Stromal cell of bone marrow (primary cell): Measurements from ENCODE around the gene SPATA1.
"Not testable (repeated sequence)": the region's sequence is repeated elsewhere in the genome, so short reads cannot be mapped to it uniquely, and the experiment has no call there.

Source experiments
- DNase-seq: peaks from one replicate; pipeline ENCODE4 v3.0.0-alpha.2; 2012; ENCODE audit warnings: low read depth

The SPATA1 gene

DNA sequence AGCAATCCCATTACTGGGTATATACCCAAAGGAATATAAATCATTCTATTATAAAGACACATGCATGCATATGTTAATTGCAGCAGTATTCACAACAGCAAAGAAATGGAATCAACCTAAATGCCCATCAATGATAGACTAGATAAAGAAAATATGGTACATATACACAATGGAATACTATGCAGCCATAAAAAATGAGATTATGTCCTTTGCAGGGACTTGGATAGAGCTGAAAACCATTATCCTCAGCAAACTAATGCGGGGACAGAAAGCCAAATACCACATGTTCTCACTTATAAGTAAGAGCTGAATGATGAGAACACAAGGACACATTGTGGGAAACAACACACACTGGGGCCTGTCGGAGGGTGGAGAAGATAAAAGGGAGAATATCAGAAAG, 88.8 kb downstream of the SPATA1 start:
- DNase-seq, result not testable (repeated sequence)

DNA sequence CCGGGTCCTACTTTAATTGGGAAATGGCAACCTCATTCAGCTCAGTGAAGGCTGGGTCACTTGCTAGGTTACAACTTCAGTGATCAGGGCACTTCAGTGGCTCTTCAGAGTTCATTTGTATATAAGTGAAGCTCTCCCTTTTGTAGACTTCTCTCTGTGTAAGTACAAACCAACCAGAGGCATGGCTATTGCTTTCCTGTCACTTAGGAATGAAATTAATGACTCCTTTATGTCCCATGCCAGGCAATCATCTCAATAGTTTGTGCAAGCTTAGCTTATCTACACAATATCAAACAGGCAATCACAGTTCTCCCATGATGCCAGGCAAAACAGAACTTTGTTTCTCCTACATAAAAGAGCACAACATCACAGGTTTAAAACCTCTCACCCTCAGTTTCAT, 90.8 kb downstream of the SPATA1 start:
- DNase-seq, result no peak

DNA sequence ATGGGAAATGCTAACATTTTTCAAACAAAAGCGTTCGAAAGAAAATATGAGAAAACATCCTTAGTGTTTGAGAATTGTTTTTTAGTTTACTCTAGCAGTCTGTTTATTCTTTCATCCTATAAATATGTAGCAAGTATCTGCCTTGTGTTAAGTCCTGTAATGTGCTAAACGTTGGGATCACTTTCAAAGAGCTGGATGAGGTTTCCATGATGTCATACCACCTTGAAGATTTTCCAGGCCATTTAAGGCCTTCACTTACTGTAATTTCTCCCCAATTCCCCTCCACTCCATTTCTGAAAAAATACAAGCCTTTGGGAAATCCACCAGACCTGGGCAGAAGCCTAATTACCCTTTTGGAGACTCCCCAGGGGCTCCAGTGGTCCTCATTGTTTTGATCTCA, 92.2 kb downstream of the SPATA1 start:
- peak; percentile 56 for DNase-seq

DNA sequence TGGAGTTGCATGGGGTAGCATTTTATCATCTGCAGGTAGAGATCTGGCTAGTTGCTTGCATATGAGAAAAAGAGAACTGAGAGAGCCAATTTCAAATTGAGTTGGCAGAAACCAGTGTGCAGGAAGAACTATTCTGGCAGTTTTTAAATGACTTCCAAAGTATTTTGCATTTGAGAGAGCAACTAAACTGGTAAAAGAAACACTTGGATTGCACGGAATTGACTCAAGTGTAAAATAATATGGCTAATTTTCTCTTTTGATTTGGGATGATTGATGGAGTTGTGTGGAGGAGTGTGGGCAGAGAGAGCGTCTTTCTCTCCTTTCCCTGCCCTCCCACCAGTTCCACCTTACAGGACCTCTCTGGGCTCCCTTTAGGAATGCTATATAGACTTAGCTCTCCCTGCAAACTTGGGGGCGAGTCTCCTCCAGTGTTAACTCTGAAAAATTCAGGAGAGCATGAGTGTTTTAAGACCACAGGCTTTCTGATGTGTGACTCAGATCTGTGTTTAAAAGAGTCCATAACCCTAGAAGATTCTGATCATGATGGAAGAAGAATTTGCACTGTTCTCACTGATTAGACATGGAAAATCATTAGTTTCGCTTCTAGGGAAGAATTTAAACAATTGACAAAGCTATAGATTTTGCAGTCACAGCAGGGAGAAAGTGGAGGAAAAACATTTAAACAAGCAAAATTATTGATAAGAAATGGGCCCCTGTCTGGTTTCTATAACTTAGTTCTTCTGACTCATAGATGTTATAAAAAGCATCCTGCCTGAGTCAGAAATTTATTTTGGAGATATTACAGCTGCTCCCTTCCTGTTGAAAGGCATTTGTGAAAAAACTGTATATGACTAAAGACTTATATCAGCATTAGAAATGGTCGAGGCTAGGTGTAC, 92.9 kb downstream of the SPATA1 start:
- DNase-seq, result peak; percentile 82

DNA sequence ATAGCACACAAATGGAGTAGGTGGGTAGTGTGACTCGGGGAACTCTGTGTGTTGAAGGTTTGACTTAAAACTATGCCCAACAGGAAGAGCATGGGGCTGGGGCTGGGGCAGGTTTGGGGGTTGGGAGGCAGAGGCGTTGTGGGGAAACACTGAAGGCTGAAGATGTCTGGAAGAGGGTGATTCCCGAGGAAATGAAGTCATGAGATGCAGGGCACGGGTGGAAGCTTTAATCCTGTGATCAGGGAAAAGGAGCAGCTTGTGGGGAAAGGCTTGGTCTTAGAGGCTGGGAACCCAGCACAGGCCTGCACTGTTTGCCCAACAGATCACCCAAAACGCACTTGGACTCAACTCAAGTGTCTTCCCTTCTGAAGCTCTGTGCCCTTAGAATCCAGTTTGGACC, 94.6 kb downstream of the SPATA1 start:
- no peak for DNase-seq

DNA sequence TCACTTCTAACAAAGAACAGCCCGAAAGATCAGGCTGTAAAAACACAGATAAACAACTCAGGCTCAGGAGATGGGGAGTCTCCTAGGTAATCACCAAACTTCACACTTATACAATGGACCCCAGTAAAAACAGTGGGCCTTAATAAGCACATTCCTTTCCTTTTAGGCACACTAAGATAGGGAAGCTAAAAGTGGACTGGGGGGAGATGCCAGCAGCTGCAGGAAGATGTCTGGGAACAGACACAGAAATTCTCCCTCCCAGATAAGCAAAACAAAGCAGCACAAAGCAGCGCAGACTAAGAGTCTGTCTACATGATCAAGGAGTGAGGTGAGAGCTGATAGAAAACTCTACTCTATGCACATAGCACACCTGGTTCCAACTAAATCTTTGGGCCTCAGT, 97.0 kb downstream of the SPATA1 start:
- no peak for DNase-seq

DNA sequence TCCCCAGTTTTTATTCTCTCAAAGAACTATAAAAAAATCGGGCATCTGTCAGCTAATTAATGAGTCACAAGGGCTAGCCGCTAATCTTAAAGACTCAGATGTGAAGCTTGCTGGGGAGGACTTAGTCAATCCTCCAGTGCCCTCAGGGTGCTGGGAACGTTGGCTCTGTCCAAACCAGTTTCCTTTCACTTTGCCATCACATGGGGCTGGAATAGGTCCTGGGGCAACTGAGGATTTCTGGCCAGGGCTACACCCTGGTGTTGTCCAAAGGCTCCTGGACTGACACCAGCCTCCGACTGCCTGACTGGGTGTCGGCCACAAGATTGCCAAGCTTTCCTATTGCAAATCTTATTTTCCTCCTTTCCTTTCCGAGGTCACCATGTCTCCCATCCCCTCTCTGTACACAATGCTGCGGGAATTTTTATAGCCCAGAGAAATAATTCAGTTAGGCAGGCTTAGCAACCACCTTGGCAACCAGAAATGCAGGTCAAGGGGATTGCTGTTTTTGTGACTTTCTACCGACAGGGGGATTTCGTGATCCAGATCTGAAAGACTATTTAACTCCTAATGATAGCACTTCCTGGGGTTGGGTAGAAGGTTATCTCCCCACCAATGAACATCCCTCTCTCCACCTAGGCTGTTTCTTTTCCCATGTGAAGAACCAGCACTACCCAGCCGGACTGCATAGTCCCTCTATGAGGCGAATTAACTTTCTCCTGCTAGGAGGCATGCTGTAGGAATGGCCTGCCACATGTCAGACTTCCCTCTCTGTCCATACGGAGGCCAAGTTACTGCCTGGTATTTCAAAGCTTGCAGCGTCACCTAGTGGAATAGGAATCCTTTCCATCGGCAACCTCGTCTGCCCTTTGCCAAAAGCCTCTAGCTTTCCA, 98.0 kb downstream of the SPATA1 start:
- DNase-seq, result peak; percentile 96

DNA sequence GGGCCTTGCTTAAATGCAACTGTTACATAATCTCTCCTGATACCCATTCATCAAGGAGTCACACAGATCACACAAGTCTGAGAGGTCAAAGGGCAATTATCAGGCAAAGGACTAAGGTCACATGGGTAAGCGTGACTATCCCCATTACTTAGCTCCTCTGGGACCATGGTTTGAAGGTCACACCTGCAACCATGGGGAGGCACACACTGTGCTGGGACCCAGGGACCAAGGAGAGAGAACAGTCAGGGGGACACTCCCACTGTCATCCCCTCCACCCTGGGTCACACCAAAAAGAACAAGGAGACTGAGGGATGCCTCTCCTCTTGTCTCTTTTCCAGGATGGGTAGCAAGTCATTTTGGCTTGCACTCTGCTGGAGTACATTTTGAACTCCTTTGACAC, 99.0 kb downstream of the SPATA1 start:
- DNase-seq, result no peak

DNA sequence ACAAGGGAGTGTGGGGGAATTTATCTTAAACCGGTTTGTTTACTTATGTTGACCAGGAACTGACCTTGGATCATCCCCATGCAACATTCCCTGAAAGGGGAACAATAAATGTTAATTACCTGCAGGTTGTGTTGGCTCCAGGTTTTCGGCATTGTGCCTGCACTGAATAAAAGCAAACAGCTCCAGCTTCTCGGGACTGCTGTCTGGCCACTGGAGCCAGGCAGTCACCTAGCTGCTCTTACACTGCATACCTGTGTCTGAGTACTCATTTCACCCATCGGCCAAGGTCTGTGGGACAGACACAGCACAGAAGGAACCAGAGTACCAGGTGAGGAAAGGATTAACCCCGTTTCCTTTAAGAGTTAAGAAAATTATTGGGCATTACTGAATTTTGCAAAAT, 100.8 kb downstream of the SPATA1 start:
- DNase-seq, result no peak

DNA sequence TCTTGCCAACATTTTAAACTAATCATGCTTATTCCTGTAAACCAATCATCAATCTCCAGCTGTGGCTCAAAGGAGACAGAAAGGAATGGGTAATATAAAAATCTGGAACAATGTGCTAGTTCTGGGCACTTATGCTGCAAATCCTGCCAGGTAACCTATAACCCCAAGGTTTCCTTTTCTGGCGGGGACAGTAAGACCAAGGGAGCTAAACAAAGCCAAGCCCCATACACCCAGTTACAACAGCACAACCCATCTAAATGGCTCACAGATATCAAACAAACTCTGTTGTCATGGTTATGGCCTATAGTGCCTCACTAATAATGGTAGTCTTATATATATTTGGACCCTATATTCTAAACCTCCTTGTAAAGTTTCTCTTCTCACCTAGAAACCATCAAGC, 104.9 kb downstream of the SPATA1 start:
- DNase-seq, result no peak

DNA sequence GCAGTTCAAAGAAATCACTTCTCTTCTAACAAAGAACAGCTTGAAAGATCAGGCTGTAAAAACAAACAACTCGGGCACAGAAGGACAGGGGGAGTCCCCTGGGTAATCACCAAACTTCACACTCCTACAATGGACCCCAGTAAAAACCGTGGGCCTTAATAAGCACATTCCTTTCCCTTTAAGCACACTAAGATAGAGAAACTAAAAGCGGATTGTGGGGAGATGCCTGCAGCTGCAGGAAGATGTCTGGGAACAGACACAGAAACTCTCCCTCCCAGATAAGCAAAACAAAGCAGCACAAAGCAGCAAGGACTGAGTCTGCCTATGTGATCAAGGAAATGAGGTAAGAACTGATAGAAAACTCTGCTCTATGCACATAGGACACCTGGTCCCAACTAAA, 105.6 kb downstream of the SPATA1 start:
- no peak for DNase-seq

DNA sequence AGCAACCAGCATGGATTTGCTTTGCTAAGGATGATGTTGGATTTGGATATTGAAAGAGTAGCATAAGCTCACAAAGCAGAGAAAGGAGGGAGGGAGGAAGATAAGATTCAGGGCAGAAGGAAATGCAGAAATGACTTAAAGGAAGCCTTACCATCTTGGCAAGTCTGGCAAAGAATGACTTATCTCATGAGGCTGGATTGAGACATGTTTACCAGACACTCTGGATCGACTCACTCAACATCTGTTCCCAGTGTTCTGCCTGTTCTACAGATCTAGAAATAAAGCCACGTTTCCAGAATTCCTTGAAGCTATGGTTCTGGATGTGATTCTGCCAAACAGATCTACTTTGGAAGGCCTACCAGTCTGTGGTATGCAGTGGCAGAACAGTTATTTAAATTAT, 106.8 kb downstream of the SPATA1 start:
- no peak for DNase-seq

DNA sequence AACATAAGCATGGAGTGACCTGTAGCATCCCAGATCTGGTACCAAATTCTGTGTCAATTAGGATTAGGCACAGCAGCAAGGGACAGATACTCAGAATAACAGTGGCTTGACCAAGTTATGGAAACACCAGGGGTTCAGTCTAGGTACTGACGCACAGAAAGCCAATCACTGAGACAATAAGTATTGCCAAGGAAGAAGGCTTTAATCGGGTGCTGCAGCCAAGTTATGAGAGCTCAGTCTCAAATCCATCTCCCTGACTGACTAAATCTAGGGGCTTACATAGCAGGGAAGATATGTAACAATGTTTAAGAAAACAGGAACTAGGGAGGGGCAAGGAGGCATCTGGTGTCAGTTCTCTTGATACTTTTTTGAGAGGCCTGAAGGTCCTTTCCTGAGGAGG, 107.7 kb downstream of the SPATA1 start:
- no peak for DNase-seq

DNA sequence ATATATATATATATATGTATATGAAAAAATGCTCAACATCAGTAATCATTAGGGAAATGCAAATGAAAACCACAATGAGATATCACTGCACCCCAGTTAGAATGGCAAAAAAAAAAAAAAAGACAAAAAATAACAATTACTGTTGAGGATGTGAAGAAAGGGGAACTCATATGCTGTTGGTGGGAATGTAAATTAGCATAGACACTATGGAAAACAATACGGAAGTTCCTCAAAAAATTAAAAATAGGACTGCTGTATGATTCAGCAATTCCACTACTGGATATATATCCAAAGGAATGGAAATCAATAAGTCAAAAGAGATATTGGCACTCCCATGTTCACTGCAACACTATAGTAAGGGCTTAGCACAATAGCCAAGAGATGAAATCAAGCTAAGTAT, 109.6 kb downstream of the SPATA1 start:
- DNase-seq, result no peak
